Measurements from ENCODE around the gene PRPF40B.

GRCh38 chr12:49645146-49646039, 22.0 kb downstream of the PRPF40B start:
- TF ChIP-seq CTCF (IDR thresholded peaks at IDR 0.05; ENCODE audit: low read depth, low read length, poor library complexity, severe bottlenecking) (no peak), EZH2phosphoT487 (IDR thresholded peaks at IDR 0.05; ENCODE audit: borderline replicate concordance, low read length) (no peak)
